HFFc6 (cell line): ENCODE data around the gene TIGD6. TPM values are rescaled to one million over a fixed set of nuclear protein-coding genes. Genes with fewer than 3 reads are reported as not detected.
"Not testable (repeated sequence)": the region's sequence is repeated elsewhere in the genome, so short reads cannot be mapped to it uniquely, and the experiment has no call there.

Experiments used
- DNase-seq: peaks from one replicate; pipeline ENCODE4 v3.0.0-alpha.2; 2018
- H3K27ac Mint-ChIP-seq: 2 replicates; pipeline ENCODE4 v1.8.0; 2020; ENCODE audit warnings: mild to moderate bottlenecking, mixed read lengths
- H3K27me3 Mint-ChIP-seq: 2 replicates; pipeline ENCODE4 v1.8.0; 2021; ENCODE audit warnings: mild to moderate bottlenecking, moderate library complexity, mixed read lengths; ENCODE audit not compliant: insufficient read depth
- H3K36me3 Mint-ChIP-seq: 2 replicates; pipeline ENCODE4 v1.8.0; 2021; ENCODE audit warnings: low read depth, mixed read lengths
- H3K4me1 Mint-ChIP-seq: 2 replicates; pipeline ENCODE4 v1.8.0; 2020; ENCODE audit warnings: low read depth, mixed read lengths
- H3K4me3 Mint-ChIP-seq: 2 replicates; pipeline ENCODE4 v1.8.0; 2020; ENCODE audit warnings: mild to moderate bottlenecking, moderate library complexity, mixed read lengths
- H3K9me3 Mint-ChIP-seq: 2 replicates; pipeline ENCODE4 v1.8.0; 2020; ENCODE audit warnings: mild to moderate bottlenecking, mixed read lengths
- CTCF ChIP-seq: fragments of 200-600 bp; sonication (generic); IDR thresholded peaks from 2 replicates; pipeline ENCODE4 v1.5.0; 2021; ENCODE audit warnings: antibody characterized with exemption, mild to moderate bottlenecking
- total RNA-seq, 6 experiments: library from RNA; stranded (reverse); fragmentation: NEBNext Ultra II Directional; extraction: Animal tissue kit (Norgen Biotek cat#: 25700); gene quantifications; 2 replicates in 1 of 6; 3 replicates in 5 of 6; pipeline ENCODE4 v1.2.3, GENCODE V29; 2021

The TIGD6 gene
- total RNA-seq, 6 experiments from 2014 or later: 6.6 to 7.5 (median 7.2) TPM

GRCh38 chr5:150034662-150035061 is 34.2 kb upstream of the TIGD6 start:
- Mint-ChIP-seq H3K36me3 (peaks cover 59% of the 10 kb centered on the region), H3K4me1 (peaks cover 67% of the 10 kb centered on the region), H3K27ac (peak overlapping the region; percentile 91), H3K27me3 (no peaks in the 10 kb centered on the region; the same call in 1 of the 2 replicates), H3K9me3 (no peaks in the 10 kb centered on the region), H3K4me3 (no peak overlapping the region)
- DNase-seq: peak; percentile 83
- TF ChIP-seq CTCF: no peak

- H3K9me3 Mint-ChIP-seq: no peaks in the 10 kb centered on the region
- H3K27me3 Mint-ChIP-seq: no peaks in the 10 kb centered on the region; the same call in 1 of the 2 replicates
- peaks cover 54% of the 10 kb centered on the region for H3K4me1 Mint-ChIP-seq
- H3K4me3 Mint-ChIP-seq: no peak overlapping the region
- no peak for DNase-seq
- peak overlapping the region; percentile 15 for H3K27ac Mint-ChIP-seq
- peaks cover 55% of the 10 kb centered on the region for H3K36me3 Mint-ChIP-seq
- TF ChIP-seq CTCF: no peak
These were observed 32.9 kb upstream of the TIGD6 start for GRCh38 chr5:150033334-150033733.

- peaks cover 29% of the 10 kb centered on the region for H3K36me3 Mint-ChIP-seq
- H3K27me3 Mint-ChIP-seq: not testable (repeated sequence)
These were observed 27.6 kb upstream of the TIGD6 start for GRCh38 chr5:150028047-150028446.

GRCh38 chr5:150026682-150027172 is 26.3 kb upstream of the TIGD6 start:
- Mint-ChIP-seq H3K27ac (no peak overlapping the region; the same call in 1 of the 2 replicates), H3K4me3 (no peak overlapping the region)

More at GRCh38 chr5:150028047-150028446, 27.6 kb upstream of the TIGD6 start:
- not testable (repeated sequence) for H3K9me3 Mint-ChIP-seq, H3K4me1 Mint-ChIP-seq, H3K4me3 Mint-ChIP-seq, DNase-seq, H3K27ac Mint-ChIP-seq

GRCh38 chr5:150024346-150024984 is 24.0 kb upstream of the TIGD6 start:
- H3K36me3 Mint-ChIP-seq: peaks cover 39% of the 10 kb centered on the region
- H3K27me3 Mint-ChIP-seq: no peaks in the 10 kb centered on the region; the same call in none of the 2 replicates
- no peak overlapping the region for H3K27ac Mint-ChIP-seq
- H3K4me1 Mint-ChIP-seq: peaks cover 39% of the 10 kb centered on the region
- DNase-seq: no peak
- H3K4me3 Mint-ChIP-seq: no peak overlapping the region
- H3K9me3 Mint-ChIP-seq: no peaks in the 10 kb centered on the region
- TF ChIP-seq CTCF: no peak

More at GRCh38 chr5:150026682-150027172, 26.3 kb upstream of the TIGD6 start:
- Mint-ChIP-seq H3K36me3 (peaks cover 26% of the 10 kb centered on the region), H3K27me3 (no peaks in the 10 kb centered on the region; the same call in none of the 2 replicates), H3K9me3 (no peaks in the 10 kb centered on the region), H3K4me1 (peaks cover 16% of the 10 kb centered on the region)
- DNase-seq: no peak
- no peak for TF ChIP-seq CTCF

DNA sequence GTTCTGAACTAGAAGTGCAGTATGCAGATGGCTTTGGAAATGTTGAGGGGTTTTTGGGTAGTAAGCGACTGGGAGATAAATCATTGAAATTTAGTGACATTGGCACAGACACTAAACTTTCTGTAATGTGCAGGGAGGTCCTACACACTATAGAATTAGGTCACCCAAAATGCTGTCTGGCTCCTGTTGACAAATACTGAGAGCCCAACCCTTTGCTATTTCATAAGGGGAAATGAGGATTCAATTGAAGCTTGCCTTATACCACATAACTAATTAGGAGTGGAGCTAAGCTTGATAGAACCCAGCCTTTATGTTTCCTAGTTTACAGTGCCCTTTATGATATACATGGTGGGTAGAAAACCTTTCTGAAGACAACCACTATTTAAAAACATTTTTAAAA is 22.7 kb upstream of the TIGD6 start:
- peaks cover 50% of the 10 kb centered on the region for H3K36me3 Mint-ChIP-seq
- no peaks in the 10 kb centered on the region; the same call in none of the 2 replicates for H3K27me3 Mint-ChIP-seq
- peak overlapping the region; percentile 43 for H3K4me3 Mint-ChIP-seq
- no peaks in the 10 kb centered on the region for H3K9me3 Mint-ChIP-seq
- DNase-seq: no peak
- peak overlapping the region; percentile 85 for H3K27ac Mint-ChIP-seq
- no peak for TF ChIP-seq CTCF
- H3K4me1 Mint-ChIP-seq: peaks cover 52% of the 10 kb centered on the region
